Stimulated activated CD8-positive, alpha-beta memory T cell treated with anti-CD3 and anti-CD28 coated beads, Interleukin-15, amount 100 ng/mL, for 48 hours (primary cell): Measurements from ENCODE around the gene TOP2A.

ENCODE experiments used
- DNase-seq, 2 donors: peaks; one replicate each; pipeline ENCODE4 v3.0.0-alpha.2; 2020; ENCODE audit warnings: low read depth in 2 of 2

Gene TOP2A

GRCh38 chr17:40345994-40346764, 71.5 kb downstream of the TOP2A start:
- no peak for DNase-seq

GRCh38 chr17:40345161-40345993, 72.3 kb downstream of the TOP2A start:
- DNase-seq: no peak

- no peak for DNase-seq
These were observed 73.1 kb downstream of the TOP2A start for GRCh38 chr17:40344421-40345160.

GRCh38 chr17:40343219-40344119, 74.2 kb downstream of the TOP2A start:
- DNase-seq: no peak

GRCh38 chr17:40342504-40343218, 75.0 kb downstream of the TOP2A start:
- no peak for DNase-seq

GRCh38 chr17:40341808-40342503, 75.7 kb downstream of the TOP2A start:
- no peak for DNase-seq

GRCh38 chr17:40340880-40341807, 76.6 kb downstream of the TOP2A start:
- peak; percentile 83 to 87 for DNase-seq

GRCh38 chr17:40340327-40340726, 77.4 kb downstream of the TOP2A start:
- no peak for DNase-seq

GRCh38 chr17:40338941-40339649, 78.6 kb downstream of the TOP2A start:
- DNase-seq: no peak
